Heart left ventricle (tissue), 13 donors: ENCODE measurements around the gene CORO1C.

Source experiments
- CTCF ChIP-seq, 12 donors: fragments of 200-600 bp; sonication (generic) in 4 of 12; IDR thresholded peaks; one replicate each; pipeline versions ENCODE4 v1.5.0 to v1.8.0; 2018 to 2022; ENCODE audit warnings: antibody characterized with exemption in 12 of 12, mild to moderate bottlenecking in 5 of 12
- POLR2A ChIP-seq, 2 donors: fragments of 450-650 bp; IDR thresholded peaks; one replicate each; pipeline ENCODE4 v1.6.1; 2017; ENCODE audit warnings: antibody characterized with exemption in 2 of 2, mild to moderate bottlenecking in 2 of 2, moderate library complexity in 2 of 2
- donor health status: ischemic (EF 13 %, LVEDD 7.1; RV severe dilation, severe dysfunction).
- donor health status: DM: no; HTN: yes; CAD: no.
- donor health status: DM: no; HTN: no; CAD: no.
- donor health status: ischemic (EF 25% LVEDD 6.9; RV normal size, moderate dysfunction).
- donor health status: ischemic (EF 25% LVEDD 5.7; RV mildly dilated, moderate dysfunction).
- donor health status: ischemic (EF 35%, LVEDD 5.7; RV mildly dilated, moderate dysfunction).
- donor health status: nonischemic (EF 11% LVEDD 7.7; RV severe dilation, severe dysfunction).
- donor health status: DM: yes; HTN: yes; CAD: no.
- donor health status: PGD.
- donor health status: ischemic (EF 29% LVEDD 5.4; RV normal size, mild dysfunction).
- donor health status: nonischemic (EF 23%, LVEDD 6.1; RV moderate dilation, normal function).

- TF ChIP-seq CTCF (IDR thresholded peaks at IDR 0.05) = no peak
- TF ChIP-seq POLR2A (IDR thresholded peaks at IDR 0.05) = no peak
These were observed 67.8 kb downstream of the CORO1C start for GRCh38 chr12:108663324-108664015.
